Measurements from ENCODE around the gene GPX8.

The GPX8 gene

GRCh38 chr5:55211184-55211874 lies 51.4 kb downstream of the GPX8 start:
- no peak overlapping the region for H3K27ac ChIP-seq (ENCODE audit: low read length)
- no peak overlapping the region for H3K4me3 ChIP-seq (ENCODE audit: low read length in 2 of 2)
- H3K36me3 ChIP-seq (ENCODE audit: control insufficient read depth in 2 of 2, insufficient read depth in 2 of 2, low read length in 2 of 2) = no peaks in the 10 kb centered on the region
- no peaks in the 10 kb centered on the region for H3K9me3 ChIP-seq (ENCODE audit: control insufficient read depth in 2 of 2, low read length in 2 of 2)
- no peaks in the 10 kb centered on the region for H3K4me1 ChIP-seq (ENCODE audit: control insufficient read depth, insufficient read depth, low read length)
- no peak overlapping the region for H3K9ac ChIP-seq (ENCODE audit: low read length in 2 of 2)
- no peaks in the 10 kb centered on the region for H3K27me3 ChIP-seq (ENCODE audit: control insufficient read depth in 1 of 2, insufficient read depth in 2 of 2, low read length in 2 of 2)
